HepG2 (cell line): ENCODE results near the gene DDX17. TPM values are rescaled to one million over a fixed set of nuclear protein-coding genes. Genes with fewer than 3 reads are reported as not detected.

Experiments used
- BCLAF1 ChIP-seq: fragments of 450-650 bp; IDR thresholded peaks from 2 replicates; pipeline ENCODE4 v1.6.1; 2017; ENCODE audit warnings: mild to moderate bottlenecking
- CCDC6 ChIP-seq: sonication (generic); formaldehyde crosslinking; IDR thresholded peaks from 2 replicates; pipeline ENCODE4 v1.8.1; 2022; ENCODE audit warnings: mild to moderate bottlenecking, missing genetic modification reagents, moderate library complexity
- HDAC1 ChIP-seq: sonication (generic); formaldehyde crosslinking; IDR thresholded peaks from 2 replicates; pipeline ENCODE4 v1.5.1; 2020; ENCODE audit warnings: mild to moderate bottlenecking, missing genetic modification reagents
- IRF9 ChIP-seq: sonication (generic); formaldehyde crosslinking; IDR thresholded peaks from 2 replicates; pipeline ENCODE4 v1.8.0; 2022; ENCODE audit warnings: missing genetic modification reagents, mild to moderate bottlenecking, borderline replicate concordance
- KDM1A ChIP-seq: IDR thresholded peaks from 2 replicates; pipeline ENCODE4 v1.6.1; 2016; ENCODE audit warnings: missing compliant biosample characterization
- KLF9 ChIP-seq: IDR thresholded peaks from 2 replicates; pipeline ENCODE4 v1.6.1; 2016; ENCODE audit warnings: low read depth
- SCMH1 ChIP-seq: sonication (generic); formaldehyde crosslinking; IDR thresholded peaks from 2 replicates; pipeline ENCODE4 v1.9.0; 2021; ENCODE audit warnings: missing genetic modification reagents, mild to moderate bottlenecking, borderline replicate concordance
- YEATS4 ChIP-seq: sonication (generic); formaldehyde crosslinking; IDR thresholded peaks from 2 replicates; pipeline ENCODE4 v1.4.0; 2020; ENCODE audit warnings: missing genetic modification reagents, borderline replicate concordance
- ZFP41 ChIP-seq: sonication (generic); formaldehyde crosslinking; IDR thresholded peaks from 2 replicates; pipeline ENCODE4 v1.4.0; 2020; ENCODE audit warnings: mild to moderate bottlenecking, missing genetic modification reagents, borderline replicate concordance
- ZNF20 ChIP-seq: sonication (generic); formaldehyde crosslinking; IDR thresholded peaks from 2 replicates; pipeline ENCODE4 v1.4.0; 2020; ENCODE audit warnings: mild to moderate bottlenecking, moderate library complexity, missing genetic modification reagents
- ZNF225 ChIP-seq: sonication (generic); formaldehyde crosslinking; IDR thresholded peaks from 2 replicates; pipeline ENCODE4 v1.4.0; 2020; ENCODE audit warnings: mild to moderate bottlenecking, missing genetic modification reagents
- ZNF430 ChIP-seq: sonication (generic); formaldehyde crosslinking; IDR thresholded peaks from 2 replicates; pipeline ENCODE4 v1.9.0; 2021; ENCODE audit warnings: mild to moderate bottlenecking, missing genetic modification reagents
- polyA plus RNA-seq, 8 experiments: library from polyadenylated mRNA; depleted of rRNA in 3 of 8; stranded (reverse) in 7 of 8; unstranded in 1 of 8; fragments of >200 nt; fragmentation: Illumina TruSeq in 4 of 8; extraction: Trizol in 4 of 8; gene quantifications; 2 replicates each; pipeline versions ENCODE4 v1.2.1 to v1.2.3, GENCODE V29; 2011 to 2016; ENCODE audit warnings: low read depth in 4 of 8, missing spikeins in 1 of 8, mixed read lengths in 1 of 8; ENCODE audit not compliant: insufficient read depth in 1 of 8
- total RNA-seq, 5 experiments: library from RNA; depleted of rRNA; stranded (reverse); fragments of >200 nt; fragmentation: Illumina TruSeq; extraction: Trizol; gene quantifications; 2 replicates each; pipeline ENCODE4 v1.2.3, GENCODE V29; 2016; ENCODE audit warnings: low read depth in 1 of 5

The DDX17 gene
- total and polyA plus RNA-seq, 2 of the 13 experiments (the other 11 are each of a cell fraction or from before 2014, with no cell fraction given): 238 to 344 TPM

- TF ChIP-seq BCLAF1 (no peak), ZFP41 (CRISPR knock-in tag) (no peak), KLF9 (CRISPR knock-in tag) (no peak), CCDC6 (CRISPR knock-in tag) (no peak), ZNF20 (CRISPR knock-in tag) (no peak; the same call in 1 of the 2 replicates), ZNF430 (CRISPR knock-in tag) (no peak), YEATS4 (CRISPR knock-in tag) (no peak), IRF9 (CRISPR knock-in tag) (no peak), HDAC1 (CRISPR knock-in tag) (peak; percentile 29; the same call in 1 of the 2 replicates), ZNF225 (CRISPR knock-in tag) (no peak), SCMH1 (CRISPR knock-in tag) (no peak), KDM1A (no peak)
Observed at GRCh38 chr22:38462960-38463784, 42.9 kb downstream of the DDX17 start (continued).
